SKM-1 (cell line): ENCODE data around the gene PXMP2.

ENCODE experiments used
- DNase-seq: peaks from one replicate; lab custom pipeline; 2025; ENCODE audit not compliant: unreplicated experiment; lab: John Stamatoyannopoulos, UW

Gene PXMP2

GRCh38 chr12:132687211-132688164 is at the start of gene PXMP2, which contains the start of gene POLE:
PXMP2 (plus strand) TSS chr12:132687587; CDS start chr12:132687671, 84 bp downstream.
POLE (minus strand) TSS chr12:132687342; CDS start chr12:132687315, 27 bp downstream.
- DNase-seq = peak; percentile 20

GRCh38 chr12:132637811-132638210 is 49.6 kb upstream of the PXMP2 start:
- DNase-seq = no peak

DNA sequence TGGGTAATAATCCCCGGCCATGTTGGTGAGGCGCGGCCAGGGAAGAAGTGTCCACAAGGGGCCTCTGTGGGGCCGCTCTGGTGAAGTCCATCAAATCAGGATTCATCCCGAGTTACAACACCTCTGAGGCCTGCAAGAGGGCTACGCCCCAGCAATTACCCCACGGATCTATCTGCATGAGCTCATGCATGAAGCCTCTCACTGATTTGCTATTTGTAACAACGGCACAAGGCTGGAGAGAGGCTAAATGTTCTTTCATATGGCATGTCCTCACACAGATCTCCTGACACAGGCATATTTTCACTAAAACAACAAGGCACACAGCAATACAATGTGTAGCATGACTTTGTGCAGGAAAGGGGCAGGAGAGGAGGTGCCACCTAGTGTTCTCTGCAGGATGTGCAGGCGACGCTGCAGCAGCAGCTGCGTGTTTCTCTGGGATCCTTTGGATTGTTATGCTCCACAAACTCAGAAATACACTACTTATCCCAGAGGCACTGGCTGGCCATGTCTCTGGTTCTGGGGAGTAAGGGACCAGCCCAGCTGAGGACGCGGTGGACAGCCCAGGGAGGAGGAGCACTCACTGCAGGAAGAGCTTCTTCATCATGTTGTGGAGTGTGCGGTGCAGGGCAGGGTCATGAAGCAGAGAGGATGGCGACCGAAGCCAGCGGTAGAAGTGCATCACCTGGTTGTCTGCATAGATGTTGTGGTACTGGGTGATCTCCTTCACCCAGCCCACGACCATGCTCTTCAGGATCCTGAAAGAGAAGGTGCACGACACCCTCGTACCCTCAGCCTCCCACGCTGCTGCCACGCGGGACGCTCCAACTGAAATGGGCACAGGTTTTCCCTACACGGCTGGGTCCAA is 48.6 kb upstream of the PXMP2 start:
- no peak for DNase-seq

DNA sequence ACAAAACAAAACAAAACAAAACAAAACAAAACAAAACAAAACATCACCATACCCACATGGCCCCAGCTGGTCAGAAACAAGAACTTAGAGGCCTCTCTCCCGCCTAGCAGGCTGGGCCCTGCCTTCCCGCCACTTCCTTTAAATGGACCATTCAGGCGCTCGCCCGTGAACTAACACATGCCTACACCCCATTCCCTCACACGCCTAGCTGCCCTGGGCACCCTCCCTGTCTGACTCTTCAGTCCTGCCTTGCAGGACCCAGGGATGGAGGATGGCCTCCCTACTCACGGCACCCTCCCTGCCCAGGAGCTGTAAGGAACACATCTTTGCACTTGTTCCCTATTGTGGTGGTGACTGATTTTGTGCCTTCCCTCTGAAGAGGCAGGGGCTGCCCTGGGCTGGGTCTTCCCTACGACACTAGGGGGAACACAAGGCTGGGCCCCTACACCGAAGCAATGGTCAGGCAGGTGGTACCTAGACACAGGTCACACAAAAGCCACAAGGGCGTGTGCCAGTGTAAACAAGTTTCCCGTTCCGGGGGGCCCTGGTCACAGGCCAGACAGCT is 47.3 kb upstream of the PXMP2 start:
- DNase-seq = no peak

DNA sequence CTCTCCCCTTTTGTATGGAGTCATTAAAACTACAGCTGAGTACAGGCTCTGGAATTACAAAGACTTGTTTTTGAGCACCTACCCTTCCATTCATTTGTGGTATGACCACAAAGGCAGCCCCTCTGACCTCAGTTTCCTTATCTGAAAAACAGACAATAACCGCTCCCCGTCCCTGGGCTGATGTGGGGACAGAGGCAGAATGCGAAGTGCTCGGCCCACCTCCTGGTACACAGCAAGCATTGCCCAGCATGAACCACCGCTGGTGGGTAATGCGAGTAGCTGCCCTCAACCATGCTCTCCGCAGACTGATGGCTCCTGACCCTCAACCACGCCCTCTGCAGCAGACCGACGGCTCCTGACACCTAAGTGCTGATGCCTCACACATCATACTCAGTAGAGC is 46.5 kb upstream of the PXMP2 start:
- DNase-seq = no peak

DNA sequence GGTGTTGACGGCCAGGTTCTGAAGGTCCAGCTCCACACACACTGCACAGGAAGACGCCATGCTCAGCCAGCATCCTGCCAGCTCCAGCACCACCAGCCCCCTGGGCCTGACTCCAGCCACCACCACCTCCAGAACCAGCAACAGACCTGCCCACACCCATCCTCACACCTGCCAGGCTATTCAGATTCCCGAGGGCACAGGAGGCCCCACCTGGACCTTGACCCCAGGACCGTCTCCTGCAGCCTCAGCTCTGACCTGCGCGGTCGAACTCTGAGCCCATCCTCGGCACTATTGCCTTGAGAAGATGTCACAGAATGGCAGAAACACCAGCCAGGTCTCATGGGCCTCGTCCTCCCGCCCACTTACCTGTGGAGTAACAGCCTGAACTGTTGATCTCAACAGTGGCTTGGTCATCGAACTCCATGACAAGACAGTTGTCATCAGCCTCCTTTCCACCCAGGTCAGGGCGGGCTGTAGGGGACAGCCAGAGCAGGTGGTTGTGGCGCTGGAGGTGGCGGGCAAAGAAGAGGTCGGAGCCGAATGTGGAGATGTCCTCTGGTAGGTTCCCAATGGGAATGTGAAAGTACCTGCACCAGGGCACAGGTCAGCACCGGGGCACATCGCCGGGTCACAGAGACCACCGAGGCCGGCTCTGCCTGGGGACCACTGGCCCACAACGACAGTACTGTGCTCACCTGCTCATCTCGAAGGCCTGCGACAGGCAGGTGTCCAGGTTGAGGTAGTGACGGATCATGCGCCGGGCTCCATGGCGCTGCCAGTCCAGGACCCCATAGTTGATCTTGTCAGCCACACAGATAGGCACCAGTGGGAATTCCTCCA is 45.4 kb upstream of the PXMP2 start:
- DNase-seq = no peak

- DNase-seq = no peak
Measured at GRCh38 chr12:132642846-132643835, 44.2 kb upstream of the PXMP2 start.

- DNase-seq = no peak
Measured at GRCh38 chr12:132646850-132647249, 40.5 kb upstream of the PXMP2 start.

GRCh38 chr12:132647858-132648257 is 39.5 kb upstream of the PXMP2 start:
- no peak for DNase-seq

DNA sequence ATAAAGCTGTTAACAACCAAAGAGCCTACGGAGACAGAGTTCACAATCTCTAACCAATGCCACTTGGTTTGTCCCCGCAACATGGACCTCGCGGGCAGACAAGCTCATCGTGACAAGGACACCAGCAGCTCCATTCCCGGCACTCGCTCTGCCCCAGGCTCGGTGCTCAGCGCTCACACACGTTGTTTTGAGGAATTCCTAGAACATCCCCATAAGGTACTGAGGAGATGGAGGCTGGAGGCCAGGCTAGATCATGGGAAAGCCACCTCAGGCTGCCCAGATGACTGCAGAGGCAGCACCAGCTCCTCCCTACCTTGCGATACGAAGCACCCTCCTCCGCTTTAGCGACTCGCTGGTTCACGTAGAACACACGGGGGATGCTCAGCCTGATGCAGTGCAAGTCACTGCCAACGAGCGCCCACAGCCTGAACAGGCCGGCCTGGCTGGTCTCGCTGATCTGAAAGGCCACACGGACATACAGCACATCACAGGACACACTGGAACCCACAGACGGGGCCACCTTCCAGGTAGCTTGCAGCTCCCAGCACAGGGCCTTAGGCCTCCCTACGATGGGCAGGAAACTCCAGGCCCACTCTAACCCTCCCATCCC is 38.7 kb upstream of the PXMP2 start:
- no peak for DNase-seq

- no peak for DNase-seq
Measured at GRCh38 chr12:132649226-132649945, 38.0 kb upstream of the PXMP2 start.

GRCh38 chr12:132651444-132652100 is 35.8 kb upstream of the PXMP2 start:
- DNase-seq = peak; percentile 100

- DNase-seq = no peak
Measured at GRCh38 chr12:132653567-132654290, 33.7 kb upstream of the PXMP2 start.

GRCh38 chr12:132657004-132657727 is 30.2 kb upstream of the PXMP2 start:
- DNase-seq = no peak

DNA sequence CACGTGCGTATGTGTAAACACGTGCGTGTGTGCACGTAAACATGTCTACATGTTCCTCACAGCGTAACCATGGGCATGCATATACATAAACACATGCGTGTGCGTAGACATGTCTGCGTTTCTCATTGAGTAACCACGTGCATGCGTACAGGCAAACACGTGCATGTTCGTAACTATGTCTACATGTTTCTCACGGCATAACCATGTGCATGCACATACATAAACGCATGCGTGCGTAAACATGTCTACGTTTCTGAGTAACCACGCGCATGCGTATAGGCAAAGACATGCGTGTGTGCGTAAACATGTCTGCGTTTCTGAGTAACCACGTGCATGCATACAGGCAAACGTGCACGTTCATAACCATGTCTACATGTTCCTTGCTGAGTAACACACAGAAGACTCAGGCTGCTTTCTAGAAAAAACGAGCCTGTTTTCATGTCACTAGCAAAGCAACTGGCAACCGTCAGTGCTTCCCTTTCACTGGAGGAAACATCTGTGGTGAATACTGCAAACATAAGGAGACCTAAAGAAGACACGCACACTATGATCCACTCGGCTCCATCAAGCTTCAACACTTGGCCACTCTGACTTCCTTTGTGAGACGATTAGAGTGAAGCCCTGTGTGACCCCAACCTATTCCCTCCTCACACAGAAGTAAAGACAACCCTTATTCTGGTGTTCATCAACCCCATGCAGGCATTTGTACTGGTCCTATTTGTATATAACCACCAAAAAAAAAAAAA is 29.1 kb upstream of the PXMP2 start:
- DNase-seq = no peak

- DNase-seq = no peak
Measured at GRCh38 chr12:132659146-132659545, 28.2 kb upstream of the PXMP2 start.
